Measurements from ENCODE around the gene SMAP2.

The SMAP2 gene

GRCh38 chr1:40391688-40392145 is 18.2 kb downstream of the SMAP2 start:
- no peak for DNase-seq

- no peak for DNase-seq
Measured at GRCh38 chr1:40392221-40392620, 18.7 kb downstream of the SMAP2 start.

GRCh38 chr1:40393173-40393572 is 19.6 kb downstream of the SMAP2 start:
- DNase-seq: no peak

GRCh38 chr1:40394491-40395172 is 21.1 kb downstream of the SMAP2 start:
- DNase-seq: no peak

- no peak for DNase-seq
Measured at GRCh38 chr1:40395190-40396175, 22.0 kb downstream of the SMAP2 start.

- DNase-seq: no peak
Measured at GRCh38 chr1:40396420-40396819, 22.9 kb downstream of the SMAP2 start.

GRCh38 chr1:40397258-40397657 is 23.7 kb downstream of the SMAP2 start:
- no peak for DNase-seq

GRCh38 chr1:40399984-40400704 is 26.6 kb downstream of the SMAP2 start:
- no peak for DNase-seq

GRCh38 chr1:40401473-40402201 is 28.1 kb downstream of the SMAP2 start:
- no peak for DNase-seq

- DNase-seq: no peak
Measured at GRCh38 chr1:40404670-40405462, 31.3 kb downstream of the SMAP2 start.

GRCh38 chr1:40405812-40406211 is 32.3 kb downstream of the SMAP2 start:
- no peak for DNase-seq

GRCh38 chr1:40407453-40407852 is 33.9 kb downstream of the SMAP2 start:
- DNase-seq: no peak

- DNase-seq: no peak
Measured at GRCh38 chr1:40409467-40409866, 35.9 kb downstream of the SMAP2 start.

GRCh38 chr1:40411294-40411693 is 37.8 kb downstream of the SMAP2 start:
- no peak for DNase-seq

GRCh38 chr1:40411843-40412242 is 38.3 kb downstream of the SMAP2 start:
- DNase-seq: no peak

- no peak for DNase-seq
Measured at GRCh38 chr1:40413527-40414252, 40.2 kb downstream of the SMAP2 start.

GRCh38 chr1:40414331-40414730 is 40.8 kb downstream of the SMAP2 start:
- DNase-seq: no peak

- no peak for DNase-seq
Measured at GRCh38 chr1:40416709-40417108, 43.2 kb downstream of the SMAP2 start.

- DNase-seq: no peak
Measured at GRCh38 chr1:40421431-40422384, 48.2 kb downstream of the SMAP2 start.
